ENCODE measurements around the gene LCE7A. TPM values are rescaled to one million over a fixed set of nuclear protein-coding genes. Genes with fewer than 3 reads are reported as not detected.

LCE7A gene
- not detected for total RNA-seq
- polyA plus RNA-seq (ENCODE audit: insufficient read depth, low read depth, low replicate concordance): not detected
- long read RNA-seq, donor 1: 0 reads
- long read RNA-seq, donor 2: 0 reads
- long read RNA-seq, donor 3: 0 reads
- long read RNA-seq, donor 4: 0 reads
- long read RNA-seq, donor 5: 0 reads
- long read RNA-seq, donor 6: 0 reads
- long read RNA-seq, donor 7: 0 reads
- long read RNA-seq, donor 8: 0 reads
- long read RNA-seq, donor 9: 0 reads
- long read RNA-seq, donor 10: 0 reads

DNA sequence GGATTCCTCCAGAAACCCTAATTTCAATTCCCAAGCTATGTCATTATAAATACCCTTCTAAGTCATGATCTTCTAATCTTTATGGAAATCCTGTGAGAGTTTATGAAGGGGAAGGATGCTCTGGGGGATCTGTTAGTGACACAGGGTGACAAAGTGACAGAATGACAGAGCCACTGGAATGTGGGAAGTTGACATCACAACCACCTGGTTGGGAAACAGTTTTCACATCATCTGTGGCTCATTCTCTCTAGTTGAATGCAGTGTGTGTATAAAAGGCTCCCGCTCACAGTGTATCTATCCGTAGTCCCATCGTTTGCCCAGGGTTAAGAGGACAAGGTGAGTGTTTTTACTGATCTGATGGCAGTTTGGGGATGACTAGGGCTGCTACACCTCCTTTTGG, at the start of gene LCE7A:
Gene LCE7A (plus strand): TSS at position 301 of the 400 bp plus-strand sequence. CDS start 702 bp downstream, outside the sequence.
- TF ChIP-seq, protein P1, sequence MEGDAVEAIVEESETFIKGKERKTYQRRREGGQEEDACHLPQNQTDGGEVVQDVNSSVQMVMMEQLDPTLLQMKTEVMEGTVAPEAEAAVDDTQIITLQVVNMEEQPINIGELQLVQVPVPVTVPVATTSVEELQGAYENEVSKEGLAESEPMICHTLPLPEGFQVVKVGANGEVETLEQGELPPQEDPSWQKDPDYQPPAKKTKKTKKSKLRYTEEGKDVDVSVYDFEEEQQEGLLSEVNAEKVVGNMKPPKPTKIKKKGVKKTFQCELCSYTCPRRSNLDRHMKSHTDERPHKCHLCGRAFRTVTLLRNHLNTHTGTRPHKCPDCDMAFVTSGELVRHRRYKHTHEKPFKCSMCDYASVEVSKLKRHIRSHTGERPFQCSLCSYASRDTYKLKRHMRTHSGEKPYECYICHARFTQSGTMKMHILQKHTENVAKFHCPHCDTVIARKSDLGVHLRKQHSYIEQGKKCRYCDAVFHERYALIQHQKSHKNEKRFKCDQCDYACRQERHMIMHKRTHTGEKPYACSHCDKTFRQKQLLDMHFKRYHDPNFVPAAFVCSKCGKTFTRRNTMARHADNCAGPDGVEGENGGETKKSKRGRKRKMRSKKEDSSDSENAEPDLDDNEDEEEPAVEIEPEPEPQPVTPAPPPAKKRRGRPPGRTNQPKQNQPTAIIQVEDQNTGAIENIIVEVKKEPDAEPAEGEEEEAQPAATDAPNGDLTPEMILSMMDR (IDR thresholded peaks at IDR 0.05; ENCODE audit: borderline replicate concordance, extremely low read depth, insufficient read depth): no peak
- intact Hi-C loops (cut with DNase I): no loop called here

DNA sequence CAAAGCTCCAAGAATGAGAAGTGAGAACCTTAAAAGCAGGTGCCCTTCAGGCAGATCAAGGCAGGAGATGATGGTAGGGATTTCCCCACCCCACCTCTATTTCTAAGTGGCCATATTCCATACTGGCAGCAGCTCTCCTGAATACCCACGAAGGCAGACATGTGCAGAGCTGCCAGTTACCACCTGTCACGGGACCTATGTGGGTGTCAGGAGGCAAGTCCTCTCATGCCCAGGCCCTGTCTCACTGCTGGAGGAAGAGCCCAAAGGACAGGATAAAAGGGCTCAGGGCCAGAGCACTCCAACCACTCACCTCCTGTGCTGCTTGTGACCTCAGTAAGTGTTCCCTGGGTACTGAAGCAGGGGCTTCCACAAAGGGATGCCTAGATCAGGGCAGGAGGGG, 48.7 kb upstream of the LCE7A start:
- intact Hi-C loops (cut with DNase I): no loop called here
- FAIRE-seq: no peak
- H3K27me3 ChIP-seq (ENCODE audit: control insufficient read depth, insufficient read depth, low read length): no peaks in the 10 kb centered on the region
- H3K27ac ChIP-seq (ENCODE audit: low read depth in 2 of 2, low read length in 2 of 2): no peak overlapping the region
- TF ChIP-seq, protein P1 (IDR thresholded peaks at IDR 0.05; ENCODE audit: borderline replicate concordance, extremely low read depth, insufficient read depth): no peak
- H3K36me3 ChIP-seq (ENCODE audit: control insufficient read depth in 2 of 3, insufficient read depth in 3 of 3, low read length in 3 of 3): no peaks in the 10 kb centered on the region
- no peak for DNase-seq
- no peaks in the 10 kb centered on the region for H3K4me1 ChIP-seq (ENCODE audit: control insufficient read depth in 2 of 3, insufficient read depth in 2 of 3, low read depth in 1 of 3, low read length in 3 of 3)
- H3K9me3 ChIP-seq (ENCODE audit: control insufficient read depth in 2 of 3, insufficient read depth in 1 of 3, low read length in 3 of 3): no peaks in the 10 kb centered on the region
- no peak overlapping the region for H3K4me3 ChIP-seq (ENCODE audit: low read length in 3 of 3)
- H3K9ac ChIP-seq (ENCODE audit: low read length in 3 of 3): no peak overlapping the region

More for the DNA sequence above, at the start of gene LCE7A:
- no peak within 1 kb of the TSS for H3K27ac ChIP-seq (ENCODE audit: low read depth in 2 of 2, low read length in 2 of 2)
- no peaks in the 10 kb centered on the region for H3K36me3 ChIP-seq (ENCODE audit: control insufficient read depth in 2 of 3, insufficient read depth in 3 of 3, low read length in 3 of 3)
- H3K27me3 ChIP-seq (ENCODE audit: control insufficient read depth, insufficient read depth, low read length): no peaks in the 10 kb centered on the region
- H3K4me3 ChIP-seq (ENCODE audit: low read length in 3 of 3): no peak within 1 kb of the TSS
- no peaks in the 10 kb centered on the region for H3K9me3 ChIP-seq (ENCODE audit: control insufficient read depth in 2 of 3, insufficient read depth in 1 of 3, low read length in 3 of 3)
- DNase-seq (no peak), FAIRE-seq (no peak)
- H3K4me1 ChIP-seq (ENCODE audit: control insufficient read depth in 2 of 3, insufficient read depth in 2 of 3, low read depth in 1 of 3, low read length in 3 of 3): no peaks in the 10 kb centered on the region
- H3K9ac ChIP-seq (ENCODE audit: low read length in 3 of 3): no peak within 1 kb of the TSS

DNA sequence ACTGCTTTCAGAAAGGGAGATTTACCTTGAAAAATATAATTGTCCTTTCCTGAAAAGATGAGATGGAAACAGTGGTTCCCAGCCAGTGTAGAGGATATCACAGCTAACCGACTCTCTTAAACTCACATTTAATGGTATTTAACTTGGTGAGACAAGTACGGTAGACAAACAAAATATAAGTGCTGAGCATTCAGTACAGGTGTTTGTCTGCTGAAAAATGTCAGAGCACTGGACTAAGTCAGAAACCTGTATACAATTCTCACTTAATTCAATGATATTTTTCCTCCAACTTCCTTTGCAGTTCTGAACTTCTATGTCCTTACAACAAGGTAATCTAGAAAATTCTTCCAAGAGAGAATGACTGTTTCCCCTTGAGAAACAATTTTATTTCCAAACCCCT, 48.1 kb upstream of the LCE7A start, which contains the start of gene LCE1B:
Gene LCE1B (plus strand): TSS at position 301 of the 400 bp plus-strand sequence. CDS start 476 bp downstream, outside the sequence.
- intact Hi-C loops (cut with DNase I): no loop called here
- no peak for DNase-seq
- H3K27me3 ChIP-seq (ENCODE audit: control insufficient read depth, insufficient read depth, low read length): no peaks in the 10 kb centered on the region
- TF ChIP-seq, protein P1 (IDR thresholded peaks at IDR 0.05; ENCODE audit: borderline replicate concordance, extremely low read depth, insufficient read depth): no peak
- FAIRE-seq: no peak
- no peaks in the 10 kb centered on the region for H3K9me3 ChIP-seq (ENCODE audit: control insufficient read depth in 2 of 3, insufficient read depth in 1 of 3, low read length in 3 of 3)
- H3K4me3 ChIP-seq (ENCODE audit: low read length in 3 of 3): no peak within 1 kb of the TSS
- H3K27ac ChIP-seq (ENCODE audit: low read depth in 2 of 2, low read length in 2 of 2): no peak within 1 kb of the TSS
- H3K36me3 ChIP-seq (ENCODE audit: control insufficient read depth in 2 of 3, insufficient read depth in 3 of 3, low read length in 3 of 3): no peaks in the 10 kb centered on the region
- no peaks in the 10 kb centered on the region for H3K4me1 ChIP-seq (ENCODE audit: control insufficient read depth in 2 of 3, insufficient read depth in 2 of 3, low read depth in 1 of 3, low read length in 3 of 3)
- no peak within 1 kb of the TSS for H3K9ac ChIP-seq (ENCODE audit: low read length in 3 of 3)

All from kidney (tissue), 22 donors.